K562 (cell line): ENCODE data around the gene LMNA. TPM values are rescaled to one million over a fixed set of nuclear protein-coding genes. Genes with fewer than 3 reads are reported as not detected.
A peak's percentile ranks its signal among the peaks of the same experiment; 100 is the strongest.

Experiments
- CTBP1 ChIP-seq: fragments of 450-650 bp; IDR thresholded peaks from 2 replicates; pipeline ENCODE4 v1.6.1; 2016; ENCODE audit warnings: borderline replicate concordance
- CXXC5 ChIP-seq: fragments of 250-450 bp; sonication (Bioruptor Pico); IDR thresholded peaks from 2 replicates; pipeline ENCODE4 v1.8.0; 2022; ENCODE audit warnings: inconsistent platforms, mild to moderate bottlenecking, moderate library complexity
- HNRNPL ChIP-seq: fragments of 200-400 bp; formaldehyde crosslinking; IDR thresholded peaks from 2 replicates; pipeline ENCODE4 v1.6.1; 2017; ENCODE audit warnings: low read depth, mild to moderate bottlenecking, low read length
- MAZ ChIP-seq, 2 experiments: fragments of 450-650 bp in 1 of 2; sonication (generic) in 1 of 2; formaldehyde crosslinking; IDR thresholded peaks in 1 of 2; conservative IDR thresholded peaks in 1 of 2; 2 replicates each; pipeline versions ENCODE4 v1.4.0 to v1.5.0; 2020; ENCODE audit warnings: mild to moderate bottlenecking in 1 of 2, missing genetic modification reagents in 1 of 2
- MCM7 ChIP-seq, 2 experiments: fragments of 450-650 bp; IDR thresholded peaks; 2 replicates each; pipeline ENCODE4 v1.6.1; 2016 to 2018
- NCOR1 ChIP-seq: fragments of 450-650 bp; IDR thresholded peaks from 2 replicates; pipeline ENCODE4 v1.6.1; 2016; ENCODE audit warnings: mild to moderate bottlenecking, moderate library complexity
- NR1H2 ChIP-seq: sonication (generic); formaldehyde crosslinking; IDR thresholded peaks from 2 replicates; pipeline ENCODE4 v1.4.0; 2020; ENCODE audit warnings: mild to moderate bottlenecking, missing genetic modification reagents
- PCBP2 ChIP-seq: fragments of 200-400 bp; formaldehyde crosslinking; IDR thresholded peaks from 2 replicates; pipeline ENCODE4 v1.6.1; 2018; ENCODE audit warnings: low read length, low read depth, mild to moderate bottlenecking, moderate library complexity; ENCODE audit not compliant: poor library complexity, severe bottlenecking
- PML ChIP-seq: IDR thresholded peaks from 2 replicates; pipeline ENCODE4 v1.6.1; 2012; ENCODE audit warnings: low read length, inconsistent platforms
- RAD51 ChIP-seq: fragments of 450-650 bp; IDR thresholded peaks from 2 replicates; pipeline ENCODE4 v1.7.1; 2016; ENCODE audit warnings: low read depth, mild to moderate bottlenecking, borderline replicate concordance
- SREBF1 ChIP-seq: fragments of 150-350 bp; IDR thresholded peaks from 2 replicates; pipeline ENCODE4 v1.6.1; 2014; ENCODE audit warnings: antibody characterized with exemption, low read depth, low read length, borderline replicate concordance
- SREBF2 ChIP-seq: sonication (generic); formaldehyde crosslinking; IDR thresholded peaks from 2 replicates; pipeline ENCODE4 v1.4.0; 2020; ENCODE audit warnings: mild to moderate bottlenecking, missing genetic modification reagents
- STAG1 ChIP-seq: sonication (generic); formaldehyde crosslinking; IDR thresholded peaks from 2 replicates; pipeline ENCODE4 v1.5.0; 2020; ENCODE audit warnings: missing genetic modification reagents, borderline replicate concordance
- TAL1 ChIP-seq: fragments of 450-650 bp; IDR thresholded peaks from 2 replicates; pipeline ENCODE4 v1.6.1; 2016; ENCODE audit warnings: mild to moderate bottlenecking
- TBP ChIP-seq: optimal IDR thresholded peaks from 2 replicates; pipeline ENCODE3; 2011; ENCODE audit warnings: low read depth, low read length, improper control_type of control experiment
- ZC3H4 ChIP-seq: sonication (generic); formaldehyde crosslinking; IDR thresholded peaks from 2 replicates; pipeline ENCODE4 v1.9.0; 2021; ENCODE audit warnings: missing genetic modification reagents, borderline replicate concordance
- ZNF121 ChIP-seq: sonication (generic); formaldehyde crosslinking; conservative IDR thresholded peaks from 2 replicates; pipeline ENCODE4 v1.8.0; 2022; ENCODE audit warnings: missing genetic modification reagents
- ZNF444 ChIP-seq: fragments of 250-450 bp; sonication (Bioruptor Pico); IDR thresholded peaks from 2 replicates; pipeline ENCODE4 v1.4.0; 2020; ENCODE audit warnings: mild to moderate bottlenecking, moderate library complexity
- ZNF551 ChIP-seq: fragments of 250-450 bp; sonication (Bioruptor Pico); IDR thresholded peaks from 2 replicates; pipeline ENCODE4 v1.5.0; 2021; ENCODE audit warnings: mild to moderate bottlenecking, moderate library complexity
- polyA plus RNA-seq, 8 experiments: library from polyadenylated mRNA; depleted of rRNA in 4 of 8; stranded (reverse) in 5 of 8; unstranded in 3 of 8; fragments of >200 nt; fragmentation: Nextera tagmentation in 2 of 8; fragmentation: Illumina TruSeq in 1 of 8; extraction: Ambion mirVana in 2 of 8; extraction: Trizol in 1 of 8; gene quantifications; 2 replicates each; pipeline versions ENCODE4 v1.2.1 to v1.2.3, GENCODE V29; 2011 to 2014; ENCODE audit warnings: inconsistent platforms in 1 of 8, missing spikeins in 1 of 8
- total RNA-seq, 7 experiments: library from RNA; depleted of rRNA in 6 of 7; stranded (reverse); fragments of >200 nt in 6 of 7; fragmentation: Illumina TruSeq in 2 of 7; extraction: Trizol in 2 of 7; gene quantifications; 2 replicates each; pipeline versions ENCODE4 v1.2.1 to v1.2.3, GENCODE V29; 2011 to 2021; ENCODE audit warnings: low replicate concordance in 1 of 7
- TF ChIP-seq, protein P1 (sequence below): sonication (generic); formaldehyde crosslinking; IDR thresholded peaks from 2 replicates; pipeline ENCODE4 v1.8.0; 2022; ENCODE audit warnings: mild to moderate bottlenecking, missing genetic modification reagents, borderline replicate concordance
- TF ChIP-seq, protein P2 (sequence below): fragments of 150-350 bp; conservative IDR thresholded peaks from 2 replicates; pipeline ENCODE4 v1.6.1; 2014; ENCODE audit warnings: low read length
- TF ChIP-seq, protein P3 (sequence below), 3 experiments: fragments of 200-800 bp in 1 of 3; sonication (Bioruptor generic) in 1 of 3; sonication (generic) in 1 of 3; formaldehyde crosslinking in 1 of 3; IDR thresholded peaks; 2 replicates each; pipeline versions ENCODE4 v1.6.1 to v1.8.0; 2016 to 2022; ENCODE audit warnings: mild to moderate bottlenecking in 2 of 3, missing compliant biosample characterization in 2 of 3, missing genetic modification characterization in 2 of 3, missing genetic modification reagents in 1 of 3

The LMNA gene
- total and polyA plus RNA-seq, 9 of the 15 experiments (the other 6 are each of a cell fraction or from before 2014, with no cell fraction given), result 1.00 to 347 (median 88.2) TPM

DNA sequence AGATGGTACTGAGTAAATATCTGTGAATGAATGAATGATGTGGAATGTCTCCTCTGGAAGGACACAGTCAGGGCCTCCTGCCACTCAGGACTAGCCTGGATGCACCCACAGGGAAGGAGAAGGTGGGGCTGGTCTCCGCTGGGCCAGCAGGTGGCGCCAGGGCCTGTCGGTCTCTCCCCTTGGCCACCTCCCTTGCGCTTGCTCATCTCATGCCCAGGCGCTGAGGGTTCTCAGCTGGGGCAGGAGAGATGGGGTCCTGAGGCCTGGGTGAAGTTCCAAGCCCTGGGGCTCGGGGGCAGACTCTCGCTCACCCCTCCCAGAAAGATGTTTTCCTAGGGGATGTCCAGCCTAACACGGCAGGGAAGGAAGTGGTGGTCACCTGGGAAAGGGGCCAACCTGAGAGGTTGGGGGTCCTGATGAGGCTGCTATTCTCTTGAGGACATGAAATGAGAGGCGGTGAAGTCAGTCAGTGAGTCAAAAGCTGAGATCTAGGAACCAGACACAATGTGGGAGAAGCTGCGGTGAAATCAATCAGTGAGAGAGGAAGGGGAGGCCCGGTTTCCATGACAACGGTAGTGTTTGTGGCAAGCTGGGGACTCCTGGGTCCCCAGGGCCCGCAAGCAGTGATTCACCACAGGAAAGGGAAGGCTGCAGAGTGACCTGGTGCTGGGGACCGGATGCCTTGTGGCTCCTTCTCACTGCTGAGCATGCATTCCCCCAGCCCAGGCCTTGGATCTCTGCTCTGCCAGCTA lies 17.7 kb upstream of the LMNA start (continued):
- TF ChIP-seq SREBF2 (CRISPR knock-in tag), result no peak
- no peak for TF ChIP-seq MCM7 (IDR thresholded peaks at IDR 0.05)
- TF ChIP-seq NCOR1, result no peak
- no peak for TF ChIP-seq RAD51
- TF ChIP-seq ZC3H4 (CRISPR knock-in tag), result no peak
- TF ChIP-seq STAG1 (CRISPR knock-in tag), result peak; percentile 73; the same call in 1 of the 2 replicates
- no peak for TF ChIP-seq ZNF551 (CRISPR knock-in tag)
- TF ChIP-seq, protein P1, sequence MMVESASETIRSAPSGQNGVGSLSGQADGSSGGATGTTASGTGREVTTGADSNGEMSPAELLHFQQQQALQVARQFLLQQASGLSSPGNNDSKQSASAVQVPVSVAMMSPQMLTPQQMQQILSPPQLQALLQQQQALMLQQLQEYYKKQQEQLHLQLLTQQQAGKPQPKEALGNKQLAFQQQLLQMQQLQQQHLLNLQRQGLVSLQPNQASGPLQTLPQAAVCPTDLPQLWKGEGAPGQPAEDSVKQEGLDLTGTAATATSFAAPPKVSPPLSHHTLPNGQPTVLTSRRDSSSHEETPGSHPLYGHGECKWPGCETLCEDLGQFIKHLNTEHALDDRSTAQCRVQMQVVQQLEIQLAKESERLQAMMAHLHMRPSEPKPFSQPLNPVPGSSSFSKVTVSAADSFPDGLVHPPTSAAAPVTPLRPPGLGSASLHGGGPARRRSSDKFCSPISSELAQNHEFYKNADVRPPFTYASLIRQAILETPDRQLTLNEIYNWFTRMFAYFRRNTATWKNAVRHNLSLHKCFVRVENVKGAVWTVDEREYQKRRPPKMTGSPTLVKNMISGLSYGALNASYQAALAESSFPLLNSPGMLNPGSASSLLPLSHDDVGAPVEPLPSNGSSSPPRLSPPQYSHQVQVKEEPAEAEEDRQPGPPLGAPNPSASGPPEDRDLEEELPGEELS (CRISPR knock-in tag), result no peak
- no peak for TF ChIP-seq PML
- TF ChIP-seq HNRNPL, result no peak
- no peak for TF ChIP-seq ZNF121
- no peak for TF ChIP-seq PCBP2
- no peak for TF ChIP-seq ZNF444
- TF ChIP-seq SREBF1, result 0 out of 2 replicates have a peak, but pooled peaks have one; percentile 28
- peak; percentile 34; the same call in 1 of the 2 replicates for TF ChIP-seq CXXC5 (CRISPR knock-in tag)
- TF ChIP-seq, protein P2, sequence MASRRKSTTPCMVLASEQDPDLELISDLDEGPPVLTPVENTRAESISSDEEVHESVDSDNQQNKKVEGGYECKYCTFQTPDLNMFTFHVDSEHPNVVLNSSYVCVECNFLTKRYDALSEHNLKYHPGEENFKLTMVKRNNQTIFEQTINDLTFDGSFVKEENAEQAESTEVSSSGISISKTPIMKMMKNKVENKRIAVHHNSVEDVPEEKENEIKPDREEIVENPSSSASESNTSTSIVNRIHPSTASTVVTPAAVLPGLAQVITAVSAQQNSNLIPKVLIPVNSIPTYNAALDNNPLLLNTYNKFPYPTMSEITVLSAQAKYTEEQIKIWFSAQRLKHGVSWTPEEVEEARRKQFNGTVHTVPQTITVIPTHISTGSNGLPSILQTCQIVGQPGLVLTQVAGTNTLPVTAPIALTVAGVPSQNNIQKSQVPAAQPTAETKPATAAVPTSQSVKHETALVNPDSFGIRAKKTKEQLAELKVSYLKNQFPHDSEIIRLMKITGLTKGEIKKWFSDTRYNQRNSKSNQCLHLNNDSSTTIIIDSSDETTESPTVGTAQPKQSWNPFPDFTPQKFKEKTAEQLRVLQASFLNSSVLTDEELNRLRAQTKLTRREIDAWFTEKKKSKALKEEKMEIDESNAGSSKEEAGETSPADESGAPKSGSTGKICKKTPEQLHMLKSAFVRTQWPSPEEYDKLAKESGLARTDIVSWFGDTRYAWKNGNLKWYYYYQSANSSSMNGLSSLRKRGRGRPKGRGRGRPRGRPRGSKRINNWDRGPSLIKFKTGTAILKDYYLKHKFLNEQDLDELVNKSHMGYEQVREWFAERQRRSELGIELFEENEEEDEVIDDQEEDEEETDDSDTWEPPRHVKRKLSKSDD, result no peak
- TF ChIP-seq MAZ (CRISPR knock-in tag; conservative IDR thresholded peaks at IDR 0.05 in 1 of 2, IDR thresholded peaks at IDR 0.05 in 1 of 2), result peak; percentile 37 to 80
- TF ChIP-seq CTBP1, result peak; percentile 72
- TF ChIP-seq, protein P3, sequence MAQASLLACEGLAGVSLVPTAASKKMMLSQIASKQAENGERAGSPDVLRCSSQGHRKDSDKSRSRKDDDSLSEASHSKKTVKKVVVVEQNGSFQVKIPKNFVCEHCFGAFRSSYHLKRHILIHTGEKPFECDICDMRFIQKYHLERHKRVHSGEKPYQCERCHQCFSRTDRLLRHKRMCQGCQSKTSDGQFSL (CRISPR knock-in tag; IDR thresholded peaks at IDR 0.05), result 0 out of 2 replicates have a peak, but pooled peaks have one; percentile 17
- TF ChIP-seq, protein P3 (tag; IDR thresholded peaks at IDR 0.05), result no peak
- TF ChIP-seq TAL1, result no peak
- TF ChIP-seq TBP, result no peak
- TF ChIP-seq NR1H2 (CRISPR knock-in tag), result no peak
